ENCODE measurements around the gene QSER1.

GRCh38 chr11:33015621-33016551 is 123.3 kb downstream of the QSER1 start, which contains the start of gene DEPDC7:
- TF ChIP-seq CTCF (conservative IDR thresholded peaks at IDR 0.05; ENCODE audit: low read depth, low read length) (no peak), EZH2 (IDR thresholded peaks at IDR 0.05; ENCODE audit: borderline replicate concordance, low read depth, low read length, poor library complexity, severe bottlenecking) (no peak)
